A673 (cell line): ENCODE results near the gene HLA-DQA1.

Experiments used
- EZH2 ChIP-seq: fragments of 200-600 bp; sonication (generic); IDR thresholded peaks from 2 replicates; pipeline ENCODE4 v1.6.1; 2017; ENCODE audit warnings: borderline replicate concordance, low read depth, mild to moderate bottlenecking, mixed read lengths, antibody characterized with exemption, low read length; ENCODE audit not compliant: poor library complexity, severe bottlenecking
- TF ChIP-seq, protein P1 (sequence below): fragments of 300-800, 200-600 bp; sonication (generic); conservative IDR thresholded peaks from 2 replicates; pipeline ENCODE4 v1.5.1; 2017; ENCODE audit warnings: low read depth, mild to moderate bottlenecking, antibody characterized with exemption, low read length, moderate library complexity, mixed read lengths

DNA sequence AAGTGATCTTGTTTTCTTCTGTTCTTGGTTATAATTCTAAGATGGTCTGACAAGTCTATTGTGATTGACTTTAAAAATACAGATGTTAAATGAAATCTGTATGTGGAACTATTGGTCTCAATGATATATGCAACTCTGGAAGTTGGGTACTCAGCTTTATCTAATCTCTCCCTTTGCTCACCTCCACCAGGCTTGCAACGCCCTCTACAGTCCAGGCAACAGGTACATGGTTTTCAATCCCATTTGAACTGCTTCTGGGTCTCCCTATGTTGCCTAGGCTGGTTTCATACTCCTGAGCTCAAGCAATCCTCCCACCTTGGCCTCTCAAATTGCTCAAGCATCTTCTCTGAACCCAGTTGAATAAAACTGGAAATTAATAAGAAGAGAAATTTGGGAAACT, 54.8 kb downstream of the HLA-DQA1 start:
- TF ChIP-seq, protein P1, sequence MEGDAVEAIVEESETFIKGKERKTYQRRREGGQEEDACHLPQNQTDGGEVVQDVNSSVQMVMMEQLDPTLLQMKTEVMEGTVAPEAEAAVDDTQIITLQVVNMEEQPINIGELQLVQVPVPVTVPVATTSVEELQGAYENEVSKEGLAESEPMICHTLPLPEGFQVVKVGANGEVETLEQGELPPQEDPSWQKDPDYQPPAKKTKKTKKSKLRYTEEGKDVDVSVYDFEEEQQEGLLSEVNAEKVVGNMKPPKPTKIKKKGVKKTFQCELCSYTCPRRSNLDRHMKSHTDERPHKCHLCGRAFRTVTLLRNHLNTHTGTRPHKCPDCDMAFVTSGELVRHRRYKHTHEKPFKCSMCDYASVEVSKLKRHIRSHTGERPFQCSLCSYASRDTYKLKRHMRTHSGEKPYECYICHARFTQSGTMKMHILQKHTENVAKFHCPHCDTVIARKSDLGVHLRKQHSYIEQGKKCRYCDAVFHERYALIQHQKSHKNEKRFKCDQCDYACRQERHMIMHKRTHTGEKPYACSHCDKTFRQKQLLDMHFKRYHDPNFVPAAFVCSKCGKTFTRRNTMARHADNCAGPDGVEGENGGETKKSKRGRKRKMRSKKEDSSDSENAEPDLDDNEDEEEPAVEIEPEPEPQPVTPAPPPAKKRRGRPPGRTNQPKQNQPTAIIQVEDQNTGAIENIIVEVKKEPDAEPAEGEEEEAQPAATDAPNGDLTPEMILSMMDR: peak; percentile 38
- no peak for TF ChIP-seq EZH2
